GM18867 (cell line): ENCODE results near the gene TNNC1.

Experiments used
- ATAC-seq: cut with Tn5 transposase; IDR thresholded peaks from one replicate; pipeline ENCODE4 v1.9.1; 2021; ENCODE audit warnings: mild to moderate bottlenecking, moderate library complexity; ENCODE audit not compliant: unreplicated experiment

Gene TNNC1

DNA sequence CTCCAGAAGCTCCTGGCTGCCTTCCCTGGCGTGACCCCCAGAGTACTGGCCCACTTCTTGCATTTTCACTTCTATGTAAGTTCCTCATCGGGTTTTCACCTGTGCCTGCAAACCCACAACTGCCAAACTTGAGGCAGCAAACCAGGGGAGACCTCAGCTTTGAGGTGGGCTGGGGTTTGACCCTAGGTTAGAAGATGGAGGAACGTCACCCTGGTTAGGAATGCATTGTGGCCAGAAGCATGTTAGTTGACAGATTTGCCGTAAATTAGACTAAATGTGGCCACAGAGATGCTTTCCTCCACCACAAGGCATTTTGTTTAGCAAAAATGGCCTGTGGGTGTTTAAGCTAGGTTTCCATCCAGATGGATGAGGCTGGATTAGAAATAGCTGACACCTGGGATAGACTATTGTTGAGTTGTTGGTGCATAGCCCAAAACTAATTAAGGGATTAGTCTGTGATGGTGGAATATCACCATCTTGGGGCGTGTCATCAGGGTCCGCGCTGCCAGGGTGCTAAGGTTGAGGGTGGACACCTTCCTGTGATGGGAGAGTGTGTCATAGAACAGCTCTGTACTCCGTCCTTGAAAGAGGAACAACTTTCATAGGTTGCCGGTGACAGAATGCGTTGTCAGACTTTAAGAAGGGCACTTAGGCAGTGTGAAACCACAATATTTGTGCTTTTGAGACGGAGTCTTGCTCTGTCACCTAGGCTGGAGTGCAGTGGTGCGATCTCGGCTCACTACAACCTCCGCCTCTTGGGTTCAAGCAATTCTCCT, 5.1 kb upstream of the TNNC1 start:
- peak; percentile 34 for ATAC-seq

DNA sequence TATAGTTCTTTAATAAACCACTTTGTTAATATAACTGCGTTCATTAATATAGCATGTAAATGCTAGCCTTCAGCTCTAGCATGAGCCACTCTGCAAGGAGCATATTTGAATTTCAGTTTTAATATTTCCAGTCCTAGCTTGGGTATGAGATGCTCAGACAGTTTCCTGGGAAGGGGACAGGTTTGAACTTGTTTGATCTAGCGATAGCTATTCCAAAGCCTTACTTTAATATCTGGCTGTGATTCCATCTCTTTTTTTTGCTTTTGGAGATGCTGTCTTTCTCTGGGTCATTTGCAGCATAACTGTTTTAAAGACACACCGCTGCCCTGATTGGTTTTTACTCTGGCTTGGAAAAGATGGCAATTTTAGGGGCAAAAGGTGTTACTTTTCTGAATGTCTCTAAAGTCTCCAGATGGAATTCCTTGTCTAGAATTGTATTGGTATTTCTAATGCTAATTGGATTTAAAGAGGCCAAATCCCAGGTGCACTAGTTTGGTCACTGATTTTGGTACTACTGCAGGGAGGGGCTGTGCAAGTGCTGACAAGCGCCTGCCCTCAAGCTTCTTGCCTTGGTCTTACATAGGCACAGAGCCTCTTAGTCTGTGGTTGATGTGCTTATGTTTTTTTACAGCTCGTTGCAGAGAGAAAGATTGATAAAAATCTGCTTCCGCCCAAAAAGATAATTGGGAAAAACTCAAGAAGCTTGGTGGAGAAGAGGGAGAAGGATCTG, 4.4 kb upstream of the TNNC1 start:
- no peak for ATAC-seq

DNA sequence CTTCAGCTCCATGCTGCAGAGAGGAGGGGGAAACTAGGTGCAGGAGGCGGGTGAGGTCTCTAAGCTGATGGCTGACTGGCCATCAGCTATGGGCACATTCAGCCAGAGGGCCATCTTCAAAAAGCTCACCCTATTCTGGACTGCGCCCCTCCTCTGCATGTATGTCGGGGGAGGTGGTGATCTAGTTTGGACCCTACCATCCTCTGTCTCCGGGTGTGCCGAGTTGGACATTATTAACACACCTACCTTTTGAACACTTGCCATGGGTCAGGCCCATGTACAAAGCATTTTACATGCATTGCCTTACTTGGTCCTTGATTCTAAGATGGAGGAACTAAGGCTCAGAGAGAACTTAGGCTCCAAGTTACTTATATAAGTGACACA, 3.0 kb upstream of the TNNC1 start:
- ATAC-seq = no peak

DNA sequence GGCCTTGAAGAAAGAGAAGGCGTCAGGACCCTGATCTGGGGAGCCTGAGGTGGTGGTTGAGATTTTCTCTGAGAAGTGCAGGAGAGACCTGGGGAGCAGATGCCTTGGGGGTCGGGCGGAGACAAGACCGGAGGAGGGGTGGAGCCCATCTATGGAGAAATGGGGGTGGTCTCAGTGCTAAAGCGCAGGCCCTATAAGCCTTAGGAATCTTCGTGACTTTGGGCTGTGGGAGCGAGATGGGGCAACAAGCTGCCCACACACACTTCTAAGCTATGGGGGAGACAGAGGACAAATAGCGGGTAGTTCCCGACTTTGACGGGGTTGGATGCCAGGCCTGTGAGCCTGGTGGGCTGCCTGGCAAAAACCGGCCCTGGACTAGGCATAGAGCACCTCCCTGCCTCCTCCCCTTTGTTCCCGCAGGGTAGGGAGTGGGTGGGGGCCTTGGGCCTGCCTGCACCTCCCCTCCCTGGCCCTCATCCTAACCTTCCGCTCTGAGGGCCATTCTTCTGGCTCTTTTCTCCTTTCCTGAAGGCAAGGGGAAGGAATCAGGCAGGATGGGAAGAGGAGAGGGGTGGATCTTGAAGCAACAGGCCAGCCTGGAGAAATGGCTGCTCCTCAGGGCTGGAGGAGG, 2.4 kb upstream of the TNNC1 start:
- ATAC-seq = no peak

DNA sequence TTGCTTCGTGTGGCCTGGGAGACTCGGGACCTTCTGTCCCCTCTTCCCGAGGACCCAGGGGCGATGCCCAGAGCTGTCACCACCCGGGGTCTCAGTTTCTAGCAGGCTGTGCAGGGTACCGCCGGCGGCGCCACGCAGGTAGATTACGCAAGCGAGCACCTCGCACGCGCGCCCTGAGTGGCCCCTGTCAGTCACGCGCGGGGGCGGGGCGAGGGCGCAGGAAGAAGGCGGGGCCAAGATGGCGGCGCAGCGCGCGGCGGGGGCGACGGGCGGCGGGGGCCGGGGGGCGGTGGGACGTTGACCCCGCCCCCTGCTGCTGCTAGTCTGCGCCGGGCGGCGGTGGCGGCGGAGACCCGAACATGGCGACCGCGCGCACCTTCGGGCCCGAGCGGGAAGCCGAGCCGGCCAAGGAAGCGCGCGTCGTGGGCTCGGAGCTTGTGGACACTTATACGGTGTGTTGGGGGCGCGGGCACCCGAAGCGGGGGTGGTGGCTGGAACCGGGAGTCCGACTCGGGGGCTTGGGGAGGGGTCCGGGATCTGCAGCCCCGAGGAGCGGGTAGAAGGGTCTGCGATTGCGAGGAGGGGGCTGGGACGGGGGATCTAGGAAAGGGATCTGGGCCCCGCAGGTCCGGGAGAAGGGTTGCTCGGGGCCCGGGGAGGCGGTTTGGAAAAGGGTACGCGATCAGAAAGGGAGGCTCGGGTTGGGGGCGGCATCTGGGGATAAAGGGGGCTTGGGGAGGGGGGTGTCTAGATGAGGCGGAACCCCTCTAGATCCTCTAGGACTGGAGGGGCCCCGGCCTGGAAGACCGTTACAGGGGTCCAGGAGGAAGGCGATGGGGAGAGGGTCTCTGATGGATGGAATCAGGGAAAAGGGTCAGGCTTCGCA, 1.7 kb upstream of the TNNC1 start, which contains the start of gene NISCH:
TSS of gene NISCH (plus strand) at position 322 of the 886 bp plus-strand sequence. CDS start at position 360, 38 bp downstream.
- peak; percentile 69 for ATAC-seq

DNA sequence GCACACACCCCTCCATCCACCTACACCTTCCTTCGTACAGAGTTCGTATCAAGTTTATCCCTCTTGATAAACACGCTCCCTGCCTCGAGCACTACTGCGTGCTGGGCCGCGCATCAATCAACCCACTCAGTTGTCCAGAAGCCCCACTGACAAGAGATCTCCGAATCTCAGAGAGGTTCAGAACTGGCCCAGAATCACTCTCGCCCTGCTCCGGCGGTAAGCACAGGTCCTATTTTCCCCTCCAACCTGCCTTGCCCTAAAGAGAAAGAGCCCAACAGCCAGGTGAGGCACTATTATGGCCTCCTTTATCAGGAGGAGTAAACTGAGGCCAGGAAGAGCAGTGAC, 1.1 kb upstream of the TNNC1 start:
- no peak for ATAC-seq

DNA sequence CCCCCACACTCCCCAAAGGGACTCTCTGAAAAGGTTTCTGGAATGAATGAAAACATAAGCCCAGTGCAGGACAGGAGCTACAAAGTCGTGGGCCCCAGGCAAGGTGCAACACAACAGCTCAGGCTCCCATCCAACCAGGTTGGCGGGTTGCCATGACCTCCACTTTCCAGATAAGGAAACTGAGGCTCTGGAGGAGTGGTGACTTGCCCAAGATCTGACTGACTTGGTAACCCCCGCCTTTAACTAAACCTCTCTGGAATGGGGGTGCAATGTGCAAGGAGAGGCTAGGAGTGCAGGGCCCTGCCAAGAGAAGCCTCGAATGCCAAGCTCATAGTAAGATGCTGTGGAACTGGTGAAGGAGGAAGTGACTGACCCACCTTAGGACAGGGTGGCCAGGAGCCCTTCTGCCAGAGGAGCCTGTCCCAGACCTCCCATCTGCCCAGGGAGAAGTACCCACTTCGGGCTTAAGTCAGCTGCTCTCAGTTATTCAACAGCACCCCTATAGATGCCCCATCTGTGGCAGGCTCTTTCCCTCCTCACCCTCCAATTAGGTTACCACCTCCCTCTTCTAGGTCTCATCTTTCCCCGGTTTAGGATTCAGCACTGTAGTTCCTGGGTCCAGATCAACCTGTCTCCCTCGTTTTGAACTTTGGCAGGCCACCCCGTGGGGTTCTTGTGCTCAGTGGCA, 553 bp upstream of the TNNC1 start:
- ATAC-seq = no peak

DNA sequence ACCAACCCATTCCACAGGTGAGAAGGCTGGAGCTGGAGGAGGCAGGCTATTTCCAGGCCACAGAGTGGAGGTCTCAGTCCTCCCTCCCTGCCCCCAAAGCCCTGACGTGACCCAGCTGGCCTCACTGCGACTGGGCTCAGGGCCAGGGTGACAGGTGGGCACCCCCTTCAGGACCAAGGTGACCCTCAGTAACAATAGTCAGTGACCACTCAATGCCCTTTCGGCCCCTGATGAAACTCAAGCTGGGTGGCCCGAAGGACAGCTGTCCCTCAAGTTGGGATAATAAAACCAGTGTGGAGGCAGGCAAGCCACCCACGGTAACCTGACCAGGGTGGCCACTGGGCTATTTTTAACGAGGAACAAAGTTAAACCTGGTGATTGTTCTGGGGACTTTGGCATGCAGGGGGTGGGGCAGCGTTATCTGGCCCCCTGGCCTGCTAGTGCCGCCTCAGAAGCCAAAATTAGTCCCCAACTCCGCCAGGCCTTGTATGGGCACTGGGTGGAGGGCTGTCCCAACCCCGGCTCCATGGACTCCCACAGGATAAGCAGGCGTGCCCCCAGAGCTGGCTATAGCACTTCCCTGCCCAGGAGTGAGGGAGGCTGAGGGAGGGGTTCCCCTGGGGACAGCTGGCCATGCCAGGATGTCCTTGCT, 1.1 kb downstream of the TNNC1 start:
- ATAC-seq = no peak

DNA sequence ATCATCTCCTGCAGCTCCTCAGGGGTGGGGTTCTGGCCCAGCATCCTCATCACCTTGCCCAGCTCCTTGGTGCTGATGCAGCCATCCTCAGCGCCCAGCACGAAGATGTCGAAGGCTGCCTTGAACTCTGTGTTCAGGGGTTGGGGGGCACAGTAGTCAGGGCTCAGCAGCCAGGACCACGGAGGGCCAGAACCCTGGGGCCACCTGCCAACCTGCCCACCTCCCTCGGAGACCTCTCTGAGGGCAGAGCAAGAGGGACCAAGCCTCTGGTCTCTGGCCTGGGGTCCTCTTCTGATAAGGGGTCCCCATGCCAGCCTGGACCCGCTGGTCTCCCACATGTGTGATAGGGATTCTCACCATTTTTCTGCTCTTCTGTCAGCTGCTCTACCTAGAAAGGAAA, 1.7 kb downstream of the TNNC1 start:
- no peak for ATAC-seq

DNA sequence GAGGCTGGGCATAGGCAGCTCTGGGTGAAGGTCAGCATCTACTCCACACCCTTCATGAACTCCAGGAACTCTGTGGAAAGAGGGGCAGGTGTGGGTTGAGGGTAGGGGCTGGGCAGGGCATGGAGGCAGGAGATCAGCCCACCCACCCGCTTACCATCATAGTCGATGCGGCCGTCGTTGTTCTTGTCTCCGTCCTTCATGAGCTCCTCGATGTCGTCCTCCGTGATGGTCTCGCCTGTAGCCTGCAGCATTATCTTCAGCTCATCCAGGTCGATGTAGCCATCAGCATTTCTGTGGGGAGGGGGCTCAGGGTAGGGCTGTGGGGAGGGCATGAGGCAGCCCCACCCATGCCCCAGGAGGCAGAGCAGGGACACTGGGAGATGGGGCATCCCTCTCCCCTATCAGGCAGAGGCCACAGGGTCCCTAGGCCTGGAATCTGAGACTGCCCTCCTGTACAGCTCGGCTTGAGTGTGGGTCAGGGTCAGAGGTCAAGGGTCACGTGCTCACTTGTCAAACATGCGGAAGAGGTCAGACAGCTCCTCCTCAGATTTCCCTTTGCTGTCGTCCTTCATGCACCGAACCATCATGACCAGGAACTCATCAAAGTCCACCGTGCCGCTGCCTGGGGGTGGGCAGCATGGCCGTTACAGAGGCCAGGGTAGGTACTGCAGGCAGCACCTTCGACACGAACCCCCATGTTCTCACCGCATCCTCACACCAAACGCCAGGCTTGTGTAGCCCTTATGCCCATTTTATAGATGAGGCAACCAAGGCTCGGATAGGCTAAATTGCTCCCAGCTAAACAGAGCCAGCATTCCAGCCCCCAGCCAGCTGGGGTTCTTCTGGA, 2.4 kb downstream of the TNNC1 start:
- no peak for ATAC-seq

DNA sequence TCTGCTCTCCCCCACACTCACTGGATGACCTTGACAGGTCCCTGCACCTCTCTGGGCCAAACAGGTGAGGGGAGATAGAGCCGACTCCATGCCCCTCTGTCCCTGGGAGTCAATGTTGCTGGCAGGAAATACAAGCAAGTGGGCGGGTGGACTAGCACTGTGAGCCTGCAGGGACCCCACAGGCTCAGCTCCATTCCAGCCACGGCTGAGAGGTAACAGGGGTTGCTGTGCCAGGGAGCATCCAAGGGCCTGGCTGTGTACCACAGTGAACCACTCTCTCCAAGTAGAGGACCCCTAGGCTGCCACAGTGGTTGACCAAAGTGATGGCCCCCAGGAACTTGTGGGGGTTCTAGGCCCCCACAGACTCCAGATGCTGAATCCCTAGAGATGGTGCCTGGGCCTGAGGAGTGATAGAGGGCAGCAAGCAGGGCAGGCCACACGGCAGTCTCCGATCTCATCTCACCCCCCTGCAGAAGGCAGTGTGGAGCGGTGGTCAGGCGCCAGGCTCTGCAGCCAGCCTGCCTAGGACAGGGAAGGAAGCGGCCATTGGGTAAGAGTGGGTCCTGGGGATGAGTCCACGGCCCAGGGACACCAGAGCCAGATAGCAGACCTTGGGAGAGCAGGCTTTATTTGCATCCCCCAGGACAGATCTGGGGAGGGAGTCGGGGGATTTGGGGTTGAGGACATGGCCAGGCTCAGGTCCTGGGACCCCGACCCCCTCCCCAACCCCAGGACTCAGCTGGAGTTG, 3.2 kb downstream of the TNNC1 start:
- no peak for ATAC-seq

DNA sequence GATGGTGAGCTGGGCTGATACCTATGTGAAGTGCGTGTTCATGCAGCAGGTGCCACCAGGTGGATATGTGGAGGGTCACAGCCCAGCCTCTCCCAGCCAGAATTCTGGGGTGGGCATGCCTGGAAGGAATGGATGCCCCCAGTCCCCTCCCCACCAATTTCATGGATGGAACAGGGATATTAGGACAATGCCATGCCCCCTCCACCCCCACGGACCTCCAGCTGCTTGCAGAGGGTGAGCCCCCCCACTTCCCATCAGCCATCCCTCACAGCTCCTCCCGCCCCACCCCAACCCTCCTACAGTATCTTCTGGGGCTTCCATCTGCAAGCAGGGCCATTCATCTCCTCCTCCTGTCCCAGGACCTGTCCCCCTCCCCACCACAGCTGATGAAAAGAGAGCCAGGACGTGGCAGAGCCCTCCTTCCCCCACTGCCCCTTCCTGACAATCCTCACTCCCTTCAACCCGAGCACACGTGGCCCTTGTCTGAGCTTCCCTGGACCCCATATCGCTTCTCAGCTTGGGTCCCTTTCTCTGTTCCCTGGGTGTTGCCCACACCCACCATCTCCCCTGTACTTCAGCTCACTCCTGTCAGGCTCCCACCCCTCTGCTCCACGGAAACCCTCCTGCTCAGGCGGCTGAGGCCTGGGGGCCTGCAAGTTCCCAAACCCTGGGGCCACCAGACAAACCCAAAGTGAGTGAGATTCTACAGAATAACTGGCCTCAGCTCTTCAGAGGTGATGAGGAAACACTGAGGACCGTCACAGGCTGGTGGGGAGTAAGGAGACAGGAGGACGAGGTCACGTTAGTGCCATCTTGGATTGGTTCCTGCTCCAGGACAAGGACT, 6.1 kb downstream of the TNNC1 start:
- no peak for ATAC-seq

DNA sequence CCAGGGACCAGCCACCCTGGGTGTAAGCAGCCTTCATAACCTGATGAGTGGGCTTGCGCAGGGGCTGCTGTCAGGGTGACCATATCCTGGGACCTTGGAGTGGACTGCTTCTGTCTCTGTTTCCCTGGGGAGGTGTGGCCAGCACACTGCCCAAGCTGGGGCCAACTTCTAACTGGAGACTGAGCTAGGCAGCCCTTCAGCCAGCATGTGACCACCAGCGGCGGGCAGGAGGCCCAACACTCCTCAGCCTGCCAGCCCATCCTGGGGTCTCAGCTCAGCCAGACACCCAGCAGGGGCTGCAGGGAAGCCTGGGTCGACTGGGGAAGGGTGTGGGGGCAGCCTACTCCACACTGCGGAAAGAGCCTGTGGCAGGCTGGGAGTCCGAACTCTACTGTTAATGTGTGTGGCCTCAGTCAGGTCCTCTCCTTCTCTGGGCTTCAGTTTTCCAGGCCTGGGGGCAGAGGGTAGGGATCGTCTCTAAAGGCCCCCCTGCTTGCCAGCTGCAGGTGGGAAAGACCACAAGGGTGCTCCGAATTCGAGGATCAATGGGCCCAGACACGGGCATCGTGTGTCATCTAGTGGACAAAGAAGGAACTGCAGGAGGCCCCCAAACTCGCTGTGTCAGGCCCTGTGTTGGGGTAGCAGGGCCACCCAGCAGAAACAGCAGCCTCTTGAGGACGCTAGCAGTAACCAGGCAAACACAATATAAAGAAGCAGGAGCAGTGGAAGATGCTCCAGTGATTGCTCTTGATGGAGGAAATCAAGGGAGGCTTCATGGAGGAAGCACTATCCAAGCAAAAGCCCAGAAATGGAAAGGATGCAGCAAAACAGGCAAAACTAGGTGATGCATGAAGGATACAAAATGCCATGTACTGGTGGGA, 7.0 kb downstream of the TNNC1 start:
- peak; percentile 50 for ATAC-seq

DNA sequence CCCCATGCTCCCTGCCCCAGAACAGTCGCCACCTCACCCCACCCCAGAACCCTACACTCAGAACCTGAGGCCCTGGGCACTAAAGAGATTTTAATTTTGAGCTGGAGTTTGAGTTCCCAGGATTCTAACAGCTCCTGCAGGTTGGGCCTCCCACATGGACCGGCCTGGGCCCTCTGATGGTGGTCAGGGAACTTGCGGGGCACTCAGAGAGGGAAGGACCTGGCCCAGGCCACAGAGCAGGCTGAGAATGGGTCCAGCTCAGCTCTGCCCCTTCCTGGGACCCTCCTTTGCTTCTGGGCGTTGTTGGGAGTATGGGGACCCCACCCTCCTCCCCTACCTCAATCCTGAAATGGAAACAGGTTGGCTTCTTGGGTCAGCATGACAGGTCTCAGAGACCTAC, 7.8 kb downstream of the TNNC1 start:
- ATAC-seq = no peak

DNA sequence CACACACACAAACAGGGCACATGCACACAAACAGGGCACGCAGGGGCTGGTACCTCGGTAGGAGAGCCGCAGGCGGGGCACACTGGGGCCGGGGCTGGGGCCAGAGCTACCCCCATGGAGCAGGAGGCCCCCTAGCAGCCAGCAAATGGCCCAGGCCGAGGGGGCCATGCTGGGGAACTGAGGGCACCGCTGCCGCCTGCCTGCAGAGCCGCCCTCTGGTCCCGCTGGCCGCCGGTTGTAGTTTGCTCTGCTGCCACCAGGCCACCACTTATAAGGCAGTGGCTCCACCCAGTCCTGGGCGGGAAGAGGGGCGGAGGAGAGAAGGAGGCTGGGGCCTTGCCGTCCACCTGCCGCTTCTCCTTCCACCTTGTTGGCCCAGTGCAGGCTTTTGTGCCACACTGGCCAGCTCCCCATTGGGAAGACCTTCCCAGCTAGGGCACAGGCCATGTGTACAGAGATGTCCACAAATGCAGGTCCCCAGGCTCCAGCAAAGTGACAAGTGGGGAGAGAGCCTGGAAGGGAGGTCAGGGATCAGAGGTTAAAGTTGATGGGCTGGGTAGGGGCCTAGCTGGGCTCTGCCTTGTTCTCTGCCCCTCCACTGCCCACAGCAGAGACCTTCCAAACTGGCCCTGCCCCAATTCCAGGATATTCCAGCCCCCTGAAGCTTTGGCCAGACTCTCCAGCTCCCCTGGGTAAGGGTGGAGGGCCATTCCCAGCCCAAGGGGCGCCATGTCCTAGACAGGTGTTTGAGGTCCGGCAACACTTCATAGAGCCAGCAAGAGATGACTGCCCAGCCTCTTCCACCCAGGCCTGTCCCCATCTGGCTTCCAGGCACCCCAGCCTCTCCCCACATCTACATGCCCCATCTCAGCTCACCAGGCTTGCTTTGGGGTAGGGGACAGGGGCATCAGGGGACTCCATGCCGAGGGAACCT, 8.7 kb downstream of the TNNC1 start, which contains the start of gene SEMA3G:
TSS of gene SEMA3G (minus strand) at position 244 of the 934 bp plus-strand sequence. CDS start at position 168, 76 bp downstream.
- peak; percentile 90 for ATAC-seq
